Testis (tissue), 2 donors: Measurements from ENCODE around the gene TGFB1I1.

ENCODE experiments used
- CTCF ChIP-seq, 3 experiments: fragments of 450-650 bp in 2 of 3; fragments of 200-600 bp in 1 of 3; sonication (generic) in 1 of 3; IDR thresholded peaks; one replicate each; pipeline ENCODE4 v1.5.1; 2016 to 2019; ENCODE audit warnings: antibody characterized with exemption in 3 of 3, mild to moderate bottlenecking in 2 of 3, moderate library complexity in 1 of 3
- POLR2A ChIP-seq: fragments of 450-650 bp; IDR thresholded peaks from one replicate; pipeline ENCODE4 v1.6.1; 2017; ENCODE audit warnings: antibody characterized with exemption, mild to moderate bottlenecking, moderate library complexity

GRCh38 chr16:31429796-31430195 is 42.2 kb upstream of the TGFB1I1 start:
- TF ChIP-seq CTCF (IDR thresholded peaks at IDR 0.05) (no peak), POLR2A (no peak)
